ENCODE data around the gene CARD19.

DNA sequence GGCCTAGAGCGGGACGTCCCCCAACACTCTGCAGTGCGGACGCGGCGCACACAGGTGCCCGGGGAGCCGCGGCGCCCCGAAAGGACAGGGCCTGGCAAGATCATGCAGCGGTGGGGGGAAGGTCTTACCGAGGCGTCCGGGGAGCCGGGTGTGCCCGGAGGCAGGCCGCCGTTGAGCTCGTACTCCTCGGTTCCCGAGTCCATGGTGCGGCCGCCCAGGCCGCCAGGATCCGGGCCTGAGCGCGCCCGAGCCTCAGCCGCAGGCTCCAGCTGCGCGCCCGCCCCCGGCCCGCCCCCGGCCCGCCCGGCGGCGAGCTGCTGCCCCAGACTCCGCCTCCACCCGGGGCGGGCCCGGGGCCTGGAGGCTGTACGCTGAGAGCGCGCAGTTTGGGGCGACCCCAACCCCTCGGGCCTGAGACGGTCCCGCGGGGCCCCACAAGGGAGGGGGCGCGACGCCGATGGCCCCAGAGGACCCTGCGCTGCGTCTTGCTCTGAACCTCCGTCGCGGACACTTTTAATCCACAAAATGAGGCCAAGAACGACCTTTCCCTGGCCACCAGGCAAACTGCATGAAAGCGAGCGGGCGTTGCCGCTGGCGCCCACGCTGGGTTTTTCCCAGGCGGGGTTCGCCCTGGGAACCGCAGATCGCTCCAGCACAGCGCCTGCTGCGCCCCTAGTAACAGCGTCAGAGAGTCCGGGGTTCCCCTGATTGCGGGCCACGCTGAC is 38.2 kb downstream of the CARD19 start, which contains the start of gene NINJ1:
- TF ChIP-seq, protein P1, sequence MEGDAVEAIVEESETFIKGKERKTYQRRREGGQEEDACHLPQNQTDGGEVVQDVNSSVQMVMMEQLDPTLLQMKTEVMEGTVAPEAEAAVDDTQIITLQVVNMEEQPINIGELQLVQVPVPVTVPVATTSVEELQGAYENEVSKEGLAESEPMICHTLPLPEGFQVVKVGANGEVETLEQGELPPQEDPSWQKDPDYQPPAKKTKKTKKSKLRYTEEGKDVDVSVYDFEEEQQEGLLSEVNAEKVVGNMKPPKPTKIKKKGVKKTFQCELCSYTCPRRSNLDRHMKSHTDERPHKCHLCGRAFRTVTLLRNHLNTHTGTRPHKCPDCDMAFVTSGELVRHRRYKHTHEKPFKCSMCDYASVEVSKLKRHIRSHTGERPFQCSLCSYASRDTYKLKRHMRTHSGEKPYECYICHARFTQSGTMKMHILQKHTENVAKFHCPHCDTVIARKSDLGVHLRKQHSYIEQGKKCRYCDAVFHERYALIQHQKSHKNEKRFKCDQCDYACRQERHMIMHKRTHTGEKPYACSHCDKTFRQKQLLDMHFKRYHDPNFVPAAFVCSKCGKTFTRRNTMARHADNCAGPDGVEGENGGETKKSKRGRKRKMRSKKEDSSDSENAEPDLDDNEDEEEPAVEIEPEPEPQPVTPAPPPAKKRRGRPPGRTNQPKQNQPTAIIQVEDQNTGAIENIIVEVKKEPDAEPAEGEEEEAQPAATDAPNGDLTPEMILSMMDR (IDR thresholded peaks at IDR 0.05) = no peak
- TF ChIP-seq EZH2 (IDR thresholded peaks at IDR 0.05; ENCODE audit: borderline replicate concordance, insufficient read depth, low read depth, low read length, poor library complexity, severe bottlenecking) = no peak
